HG03159 (cell line): Measurements from ENCODE around the gene TBC1D3B.
"Not testable (repeated sequence)": the region's sequence is repeated elsewhere in the genome, so short reads cannot be mapped to it uniquely, and the experiment has no call there.

ENCODE experiments used
- ATAC-seq: cut with Tn5 transposase; IDR thresholded peaks from one replicate; pipeline ENCODE4 v1.9.1; 2021; ENCODE audit warnings: mild to moderate bottlenecking, moderate library complexity; ENCODE audit not compliant: unreplicated experiment

Gene TBC1D3B

GRCh38 chr17:36201506-36201905 lies 25.1 kb upstream of the TBC1D3B start:
- not testable (repeated sequence) for ATAC-seq

- ATAC-seq: not testable (repeated sequence)
Observed at GRCh38 chr17:36201102-36201501, 24.7 kb upstream of the TBC1D3B start.

GRCh38 chr17:36198831-36199465 lies 22.5 kb upstream of the TBC1D3B start:
- peak; percentile 25 for ATAC-seq

GRCh38 chr17:36197387-36197703 lies 20.9 kb upstream of the TBC1D3B start:
- ATAC-seq: peak; percentile 22

- no peak for ATAC-seq
Observed at GRCh38 chr17:36196131-36196486, 19.7 kb upstream of the TBC1D3B start.

GRCh38 chr17:36195434-36196130 lies 19.1 kb upstream of the TBC1D3B start:
- ATAC-seq: no peak

- ATAC-seq: not testable (repeated sequence)
Observed at GRCh38 chr17:36194832-36195433, 18.5 kb upstream of the TBC1D3B start.

GRCh38 chr17:36194147-36194831 lies 17.9 kb upstream of the TBC1D3B start:
- ATAC-seq: not testable (repeated sequence)

GRCh38 chr17:36193216-36193775 lies 16.9 kb upstream of the TBC1D3B start:
- no peak for ATAC-seq

- ATAC-seq: not testable (repeated sequence)
Observed at GRCh38 chr17:36190549-36191330, 14.3 kb upstream of the TBC1D3B start.

GRCh38 chr17:36189993-36190392 lies 13.6 kb upstream of the TBC1D3B start:
- ATAC-seq: not testable (repeated sequence)

- ATAC-seq: peak; percentile 59
Observed at GRCh38 chr17:36188891-36189306, 12.5 kb upstream of the TBC1D3B start.

- not testable (repeated sequence) for ATAC-seq
Observed at GRCh38 chr17:36187943-36188665, 11.7 kb upstream of the TBC1D3B start.

- ATAC-seq: not testable (repeated sequence)
Observed at GRCh38 chr17:36186810-36187763, 10.7 kb upstream of the TBC1D3B start.

GRCh38 chr17:36185416-36185815 lies 9.0 kb upstream of the TBC1D3B start:
- ATAC-seq: no peak

GRCh38 chr17:36184023-36184765 lies 7.8 kb upstream of the TBC1D3B start:
- no peak for ATAC-seq

- peak; percentile 33 for ATAC-seq
Observed at GRCh38 chr17:36183001-36183971, 6.8 kb upstream of the TBC1D3B start.
